Central memory CD8-positive, alpha-beta T cell (primary cell): ENCODE data around the gene TIMM50.
"Not testable (repeated sequence)": the region's sequence is repeated elsewhere in the genome, so short reads cannot be mapped to it uniquely, and the experiment has no call there.

ENCODE experiments used
- ATAC-seq: fragments of 150-1000 bp; cut with Tn5 transposase; replicated peaks from 2 replicates; pipeline ENCODE4 v1.10.0; 2022; ENCODE audit warnings: mild to moderate bottlenecking, moderate FRiP score, moderate number of reproducible peaks; ENCODE audit not compliant: poor library complexity, severe bottlenecking; ENCODE audit errors: extremely low read depth
- DNase-seq, 2 donors: peaks; one replicate each; pipeline ENCODE4 v3.0.0; 2021; ENCODE audit warnings: low spot score in 2 of 2
- H3K27ac Mint-ChIP-seq: one replicate; pipeline ENCODE4 v1.8.0; 2022; ENCODE audit warnings: low read depth, mild to moderate bottlenecking, moderate library complexity, mixed read lengths
- H3K27me3 Mint-ChIP-seq: one replicate; pipeline ENCODE4 v1.8.0; 2022; ENCODE audit warnings: mixed read lengths
- H3K36me3 Mint-ChIP-seq: one replicate; pipeline ENCODE4 v1.8.0; 2022; ENCODE audit warnings: mild to moderate bottlenecking, moderate library complexity, mixed read lengths; ENCODE audit not compliant: insufficient read depth
- H3K4me1 Mint-ChIP-seq: one replicate; pipeline ENCODE4 v1.8.0; 2022; ENCODE audit warnings: mixed read lengths
- H3K4me3 Mint-ChIP-seq: one replicate; pipeline ENCODE4 v1.8.0; 2022; ENCODE audit warnings: mild to moderate bottlenecking, moderate library complexity, mixed read lengths
- H3K9me3 Mint-ChIP-seq: one replicate; pipeline ENCODE4 v1.8.0; 2022; ENCODE audit warnings: mixed read lengths

The TIMM50 gene

DNA sequence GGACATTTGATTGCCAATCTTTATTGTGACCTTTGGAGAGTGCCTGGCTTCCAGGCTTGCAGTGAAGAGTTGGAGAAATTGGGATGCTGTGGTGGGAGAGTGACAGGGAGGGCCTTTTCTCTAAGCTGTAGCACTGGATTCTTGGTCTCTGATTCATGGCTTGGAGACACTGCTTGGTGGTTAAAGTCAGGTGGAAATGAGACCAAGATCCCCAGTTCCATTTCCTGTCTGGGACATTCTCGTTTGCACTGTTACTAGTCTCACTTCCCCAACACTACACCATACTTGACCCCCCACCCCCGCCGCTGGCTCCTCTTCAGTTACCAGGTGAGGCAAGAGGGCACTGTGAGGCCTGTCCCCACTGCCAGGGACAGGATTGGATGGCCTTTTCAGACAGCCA, 32.4 kb upstream of the TIMM50 start:
- no peak for ATAC-seq
- no peak for DNase-seq
- H3K27me3 Mint-ChIP-seq = no peaks in the 10 kb centered on the region
- H3K27ac Mint-ChIP-seq = peak overlapping the region; percentile 100
- peaks cover 38% of the 10 kb centered on the region for H3K36me3 Mint-ChIP-seq
- no peaks in the 10 kb centered on the region for H3K9me3 Mint-ChIP-seq
- H3K4me1 Mint-ChIP-seq = peaks cover 80% of the 10 kb centered on the region
- H3K4me3 Mint-ChIP-seq = peak overlapping the region; percentile 98

DNA sequence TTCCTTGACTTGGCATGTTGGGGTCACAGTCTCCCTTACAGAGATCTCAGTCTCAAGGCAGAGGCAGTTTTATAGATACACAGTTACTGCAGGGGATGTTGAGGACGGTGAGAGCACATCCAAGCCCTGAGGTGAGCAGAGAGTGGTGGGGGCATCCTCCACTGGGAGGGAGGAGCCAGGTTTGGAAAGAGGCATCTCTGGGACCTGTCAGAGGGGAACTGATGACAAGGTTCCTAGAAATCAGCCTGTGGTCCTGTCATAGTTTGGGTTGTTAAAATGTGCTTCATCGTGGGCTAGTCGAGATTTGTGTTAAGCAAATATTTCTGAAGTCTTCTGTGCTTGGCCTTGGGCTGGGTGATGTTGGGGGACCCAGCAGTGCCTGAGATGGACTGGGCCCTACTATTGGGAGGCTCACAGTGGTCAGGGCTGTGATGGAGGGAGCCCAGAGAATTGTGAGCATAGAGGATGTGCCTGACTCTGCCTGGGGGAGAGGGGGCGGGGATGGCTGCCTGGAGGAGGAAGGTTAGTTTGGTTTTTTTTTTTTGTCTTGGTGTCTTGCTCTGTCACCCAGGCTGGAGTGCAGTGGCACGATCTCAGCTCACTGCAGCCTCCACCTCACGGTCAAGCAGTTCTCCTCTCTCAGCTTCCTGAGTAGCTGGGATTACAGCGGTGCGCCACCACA, 31.4 kb upstream of the TIMM50 start:
- H3K36me3 Mint-ChIP-seq = peaks cover 45% of the 10 kb centered on the region
- H3K27ac Mint-ChIP-seq = peak overlapping the region; percentile 100
- peak overlapping the region; percentile 98 for H3K4me3 Mint-ChIP-seq
- ATAC-seq (no peak), DNase-seq (no peak)
- H3K9me3 Mint-ChIP-seq = no peaks in the 10 kb centered on the region
- H3K4me1 Mint-ChIP-seq = peaks cover 81% of the 10 kb centered on the region
- H3K27me3 Mint-ChIP-seq = no peaks in the 10 kb centered on the region

DNA sequence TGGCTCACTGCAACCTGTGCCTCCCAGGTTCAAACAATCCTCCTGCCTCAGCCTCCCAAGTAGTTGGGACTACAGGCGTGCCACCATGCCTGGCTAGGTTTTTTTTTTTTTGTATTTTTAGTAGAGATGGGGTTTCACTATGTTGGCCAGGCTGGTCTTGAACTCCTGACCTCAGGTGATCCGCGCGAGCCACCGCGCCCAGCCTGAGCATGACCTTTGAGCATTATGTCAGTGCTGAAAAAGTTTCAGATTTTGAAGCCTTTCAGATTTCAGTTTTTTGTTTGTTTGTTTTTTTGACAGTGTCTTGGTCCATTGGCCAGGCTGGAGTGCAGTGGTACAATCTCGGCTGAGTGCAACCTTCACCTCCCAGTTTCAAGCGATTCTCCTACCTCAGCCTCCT, 29.4 kb upstream of the TIMM50 start:
- Mint-ChIP-seq H3K4me1 (peaks cover 71% of the 10 kb centered on the region), H3K36me3 (peaks cover 43% of the 10 kb centered on the region), H3K27ac (peak overlapping the region; percentile 30)
- not testable (repeated sequence) for DNase-seq, H3K4me3 Mint-ChIP-seq, H3K9me3 Mint-ChIP-seq, ATAC-seq, H3K27me3 Mint-ChIP-seq

DNA sequence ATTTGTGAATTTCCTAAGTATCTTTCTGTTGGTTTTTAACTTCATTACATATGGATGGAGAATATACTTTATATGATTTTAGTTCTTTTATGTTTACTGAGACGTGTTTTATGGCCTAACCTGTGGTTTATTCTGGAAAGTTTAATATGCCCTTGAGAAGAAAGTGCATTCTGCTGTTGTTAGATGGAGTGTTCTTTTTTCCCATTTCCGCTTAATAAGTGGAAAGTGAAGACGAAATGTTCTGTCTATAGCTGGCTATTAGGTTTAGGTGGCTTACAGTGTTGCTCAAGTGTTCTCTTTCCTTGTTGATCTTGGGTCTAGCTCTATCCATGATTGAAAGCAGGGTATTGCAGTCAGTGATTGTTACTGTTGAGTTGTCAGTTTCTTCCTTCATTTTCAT, 17.2 kb upstream of the TIMM50 start:
- Mint-ChIP-seq H3K4me1 (peaks cover 15% of the 10 kb centered on the region), H3K4me3 (no peak overlapping the region), H3K9me3 (no peaks in the 10 kb centered on the region), H3K27me3 (no peaks in the 10 kb centered on the region), H3K36me3 (peaks cover 69% of the 10 kb centered on the region), H3K27ac (no peak overlapping the region)
- DNase-seq = no peak
- ATAC-seq = no peak

DNA sequence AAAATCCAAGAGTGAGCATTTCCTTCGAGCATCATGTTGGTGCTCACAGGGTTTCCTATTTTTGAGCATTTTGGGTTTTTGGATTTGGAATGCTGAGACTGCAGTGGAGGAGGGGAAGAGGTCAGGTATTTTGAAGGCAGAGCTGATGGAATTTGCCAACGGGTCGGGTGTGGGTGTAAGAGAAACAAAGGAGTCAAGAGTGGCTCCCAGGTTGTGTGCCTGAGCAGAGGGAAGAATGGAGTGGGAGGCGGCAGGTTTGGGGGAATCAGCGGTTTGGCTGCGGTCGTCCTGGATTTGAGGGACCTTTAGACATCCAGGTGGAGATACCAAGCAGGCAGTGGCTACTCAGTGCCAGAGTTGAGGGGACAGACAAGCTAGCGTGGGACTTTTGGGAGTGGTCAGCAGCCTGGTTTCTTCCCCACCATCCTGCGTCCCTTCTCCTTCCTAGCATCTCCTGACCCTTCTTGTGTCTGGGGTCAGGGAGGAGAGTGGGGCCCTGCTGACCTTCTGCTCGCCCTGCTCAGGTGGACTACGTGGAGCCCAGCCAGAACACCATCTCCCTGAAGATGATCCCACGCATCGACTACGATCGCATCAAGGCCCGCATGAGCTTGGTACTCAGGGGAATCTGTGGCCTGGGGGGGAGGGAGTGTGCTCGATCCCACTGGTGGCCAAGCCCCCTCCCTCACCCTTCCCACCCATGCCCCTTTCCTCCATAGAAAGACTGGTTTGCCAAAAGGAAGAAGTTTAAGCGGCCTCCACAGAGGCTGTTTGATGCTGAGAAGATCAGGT, 14.5 kb upstream of the TIMM50 start:
- Mint-ChIP-seq H3K27ac (peak overlapping the region; percentile 77), H3K4me3 (no peak overlapping the region), H3K36me3 (peaks cover 72% of the 10 kb centered on the region), H3K9me3 (no peaks in the 10 kb centered on the region), H3K27me3 (no peaks in the 10 kb centered on the region), H3K4me1 (peaks cover 12% of the 10 kb centered on the region)
- ATAC-seq (no peak), DNase-seq (no peak)

DNA sequence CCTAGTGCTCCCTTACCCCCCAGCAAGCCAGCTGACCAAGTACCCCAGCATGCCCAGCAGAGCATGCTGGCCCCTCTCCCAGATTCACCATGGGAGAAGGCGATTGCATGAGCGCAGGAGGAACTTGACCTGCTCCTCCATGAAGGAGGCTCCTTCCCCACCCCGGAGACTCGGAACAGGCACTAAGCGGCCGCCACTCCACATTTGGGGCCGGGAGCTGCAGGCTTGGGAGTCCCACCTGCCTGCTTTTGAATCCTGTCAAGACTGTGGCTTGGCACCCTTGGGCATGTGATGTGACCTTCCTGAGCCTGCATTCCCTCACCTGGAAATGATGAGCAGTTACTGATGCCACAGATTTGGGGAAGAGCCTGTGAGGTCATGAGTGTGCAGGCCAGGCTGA, 12.7 kb upstream of the TIMM50 start:
- no peak for DNase-seq
- H3K4me3 Mint-ChIP-seq = no peak overlapping the region
- no peaks in the 10 kb centered on the region for H3K9me3 Mint-ChIP-seq

DNA sequence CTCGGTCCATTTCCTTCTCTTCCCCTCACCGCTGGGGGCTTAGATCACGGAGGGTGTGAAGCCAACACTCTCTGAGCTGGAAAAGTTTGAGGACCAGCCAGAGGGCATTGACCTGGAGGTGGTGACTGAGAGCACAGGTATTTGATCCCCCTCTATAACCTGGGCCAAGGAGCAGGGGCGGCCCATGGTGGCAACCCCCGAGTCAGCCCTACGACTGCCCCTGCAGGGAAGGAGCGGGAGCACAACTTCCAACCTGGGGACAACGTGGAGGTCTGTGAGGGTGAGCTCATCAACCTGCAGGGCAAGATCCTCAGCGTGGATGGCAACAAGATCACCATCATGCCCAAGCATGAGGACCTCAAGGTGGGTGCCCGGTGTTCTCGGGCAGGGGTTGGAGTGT, 11.6 kb upstream of the TIMM50 start:
- DNase-seq = no peak
- Mint-ChIP-seq H3K27me3 (no peaks in the 10 kb centered on the region), H3K9me3 (no peaks in the 10 kb centered on the region), H3K4me1 (peaks cover 22% of the 10 kb centered on the region), H3K27ac (peak overlapping the region; percentile 83), H3K4me3 (no peak overlapping the region), H3K36me3 (peaks cover 66% of the 10 kb centered on the region)
- no peak for ATAC-seq

More for the DNA sequence above, 12.7 kb upstream of the TIMM50 start:
- Mint-ChIP-seq H3K27me3 (no peaks in the 10 kb centered on the region), H3K27ac (no peak overlapping the region), H3K4me1 (peaks cover 22% of the 10 kb centered on the region), H3K36me3 (peaks cover 73% of the 10 kb centered on the region)
- no peak for ATAC-seq

DNA sequence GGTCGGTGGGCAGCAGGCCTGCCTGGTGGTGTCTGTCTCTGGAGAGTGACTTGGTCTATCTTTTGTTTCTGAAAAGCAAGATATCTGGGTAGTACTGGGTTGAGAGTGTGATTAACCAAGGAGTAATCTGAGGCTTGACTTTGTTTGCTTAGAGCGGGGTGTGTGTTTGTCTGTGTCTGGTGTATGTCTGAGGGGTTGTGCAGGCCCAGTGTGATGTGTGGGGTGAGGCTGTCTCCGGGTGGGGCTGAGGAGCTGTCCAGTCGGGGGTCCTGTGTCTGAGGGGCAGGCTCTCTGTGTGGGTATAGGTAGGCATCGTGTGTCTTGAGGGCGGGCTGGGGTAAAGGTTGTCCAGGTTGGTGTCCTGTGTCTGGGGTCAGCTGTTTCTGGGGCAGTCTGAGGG, 11.1 kb upstream of the TIMM50 start:
- Mint-ChIP-seq H3K27ac (peak overlapping the region; percentile 83), H3K4me3 (peak overlapping the region; percentile 7), H3K27me3 (no peaks in the 10 kb centered on the region), H3K4me1 (peaks cover 27% of the 10 kb centered on the region), H3K9me3 (no peaks in the 10 kb centered on the region), H3K36me3 (peaks cover 65% of the 10 kb centered on the region)
- ATAC-seq (no peak), DNase-seq (no peak)

DNA sequence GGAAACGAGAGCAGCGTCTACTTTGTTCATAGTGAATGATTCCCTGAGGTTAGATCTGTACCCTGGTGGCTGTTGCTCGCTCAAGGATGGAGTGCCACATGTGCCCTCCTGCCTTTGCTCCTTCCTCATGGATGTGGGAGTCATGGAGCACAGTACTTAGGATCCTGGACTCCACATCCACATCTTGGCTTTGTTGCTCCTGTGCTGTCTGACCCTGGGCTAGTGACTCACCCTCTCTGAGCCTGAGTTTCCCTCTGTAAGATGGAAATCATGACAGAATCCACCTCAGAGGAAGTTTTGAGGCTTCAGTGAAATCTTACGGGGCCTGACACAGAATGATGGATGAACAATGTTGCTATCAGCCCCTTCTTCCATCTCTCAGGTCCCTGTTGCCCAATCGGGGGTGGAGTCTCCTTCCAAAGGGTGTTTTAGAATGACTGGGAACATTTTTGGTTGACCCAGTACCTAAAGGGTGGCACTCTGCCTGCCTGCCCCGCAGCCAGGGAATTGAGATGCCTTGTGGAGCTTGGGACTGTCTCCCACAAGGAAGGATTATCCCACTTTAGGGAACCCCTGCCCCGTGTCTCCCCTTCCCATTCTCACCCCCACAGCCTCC, 9.8 kb upstream of the TIMM50 start:
- ATAC-seq (no peak), DNase-seq (no peak)
- H3K27ac Mint-ChIP-seq = peak overlapping the region; percentile 83
- H3K27me3 Mint-ChIP-seq = no peaks in the 10 kb centered on the region
- peaks cover 26% of the 10 kb centered on the region for H3K4me1 Mint-ChIP-seq
- H3K9me3 Mint-ChIP-seq = no peaks in the 10 kb centered on the region
- peaks cover 60% of the 10 kb centered on the region for H3K36me3 Mint-ChIP-seq
- no peak overlapping the region for H3K4me3 Mint-ChIP-seq

DNA sequence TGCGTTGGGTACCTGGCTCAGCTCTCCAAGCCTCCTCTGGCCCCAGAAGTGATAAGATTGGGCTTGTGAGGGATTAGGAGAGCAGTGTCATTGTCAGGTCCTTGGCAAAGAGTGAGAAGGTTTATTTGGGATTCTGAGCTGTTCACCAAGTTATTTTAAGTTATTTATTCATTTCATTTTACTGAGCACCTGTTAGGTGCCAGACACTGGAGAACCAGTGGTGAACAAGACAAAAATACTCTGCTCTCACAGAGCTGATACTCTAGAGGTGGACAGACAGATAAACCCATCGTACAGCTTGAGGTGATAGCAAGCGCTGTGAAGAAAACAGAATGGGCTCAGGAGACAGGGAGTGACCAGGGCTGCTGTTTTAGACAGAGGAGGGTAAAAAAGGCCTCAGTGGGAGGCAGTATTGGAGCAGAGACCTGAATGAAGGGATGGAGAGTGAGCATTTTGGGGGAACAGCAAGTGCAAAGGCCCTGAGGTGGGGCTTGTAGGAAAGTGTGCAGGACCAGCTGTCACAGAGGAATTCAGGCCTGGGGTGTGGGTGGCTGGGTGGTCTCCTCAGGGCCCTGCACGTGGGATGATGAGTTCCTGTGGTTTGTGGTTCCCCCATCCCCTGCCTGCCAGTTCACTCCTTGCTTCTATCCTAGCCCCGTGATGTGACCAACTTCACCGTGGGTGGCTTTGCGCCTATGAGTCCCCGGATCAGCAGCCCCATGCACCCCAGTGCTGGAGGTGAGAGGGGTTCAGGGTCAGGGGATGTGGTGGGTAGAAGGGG, 8.7 kb upstream of the TIMM50 start:
- Mint-ChIP-seq H3K9me3 (no peaks in the 10 kb centered on the region), H3K36me3 (peaks cover 54% of the 10 kb centered on the region), H3K4me1 (peaks cover 23% of the 10 kb centered on the region), H3K4me3 (peak overlapping the region; percentile 18), H3K27me3 (no peaks in the 10 kb centered on the region), H3K27ac (peak overlapping the region; percentile 61)
- ATAC-seq (no peak), DNase-seq (no peak)

DNA sequence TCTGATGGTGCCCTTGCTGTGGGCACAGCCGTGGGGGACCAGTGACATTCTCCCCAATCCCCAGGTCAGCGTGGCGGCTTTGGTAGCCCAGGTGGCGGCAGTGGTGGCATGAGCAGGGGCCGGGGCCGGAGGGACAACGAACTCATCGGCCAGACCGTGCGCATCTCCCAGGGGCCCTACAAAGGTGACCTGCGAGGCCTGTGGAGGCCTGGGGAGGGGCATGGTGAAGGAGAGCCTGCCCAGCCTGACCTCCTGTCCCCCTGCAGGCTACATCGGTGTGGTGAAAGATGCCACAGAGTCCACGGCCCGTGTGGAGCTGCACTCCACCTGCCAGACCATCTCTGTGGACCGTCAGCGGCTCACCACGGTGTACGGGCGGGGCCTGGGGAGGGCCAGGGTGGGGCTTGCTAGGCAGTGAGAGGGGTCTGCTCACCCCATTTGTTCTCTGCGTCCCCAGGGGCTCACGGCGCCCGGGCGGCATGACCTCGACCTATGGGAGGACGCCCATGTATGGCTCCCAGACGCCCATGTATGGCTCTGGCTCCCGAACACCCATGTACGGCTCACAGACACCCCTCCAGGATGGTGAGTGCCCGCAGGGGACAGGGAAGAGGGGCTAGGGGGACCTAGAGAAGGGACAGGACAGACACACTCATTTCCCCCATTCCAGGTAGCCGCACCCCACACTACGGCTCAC, 7.7 kb upstream of the TIMM50 start:
- peaks cover 49% of the 10 kb centered on the region for H3K36me3 Mint-ChIP-seq
- H3K9me3 Mint-ChIP-seq = no peaks in the 10 kb centered on the region
- no peak for DNase-seq
- peaks cover 23% of the 10 kb centered on the region for H3K4me1 Mint-ChIP-seq
- no peak for ATAC-seq
- H3K4me3 Mint-ChIP-seq = no peak overlapping the region
- no peak overlapping the region for H3K27ac Mint-ChIP-seq
- no peaks in the 10 kb centered on the region for H3K27me3 Mint-ChIP-seq

DNA sequence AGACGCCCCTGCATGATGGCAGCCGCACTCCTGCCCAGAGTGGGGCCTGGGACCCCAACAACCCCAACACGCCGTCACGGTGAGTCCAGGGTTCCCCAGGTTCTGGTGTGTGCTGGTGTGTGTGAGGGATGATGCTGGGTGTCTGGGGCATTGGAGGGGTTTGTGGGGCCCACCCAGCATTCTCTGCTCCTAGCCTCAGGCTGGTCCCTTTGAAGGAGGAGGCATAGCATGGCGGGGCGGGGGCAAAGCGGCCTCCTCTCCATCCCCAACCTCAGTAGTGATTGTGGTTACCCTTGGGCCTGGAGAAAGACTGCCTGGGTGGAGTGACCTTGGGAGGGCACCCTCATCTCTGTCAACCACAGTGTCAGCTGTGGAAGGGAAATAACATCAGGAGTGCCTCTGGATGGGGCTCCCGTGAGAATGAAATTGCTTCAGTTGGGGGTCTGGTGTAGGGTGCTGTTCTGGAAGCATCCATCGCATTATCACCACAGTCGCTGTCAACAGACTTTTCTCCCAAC, 7.1 kb upstream of the TIMM50 start:
- peaks cover 23% of the 10 kb centered on the region for H3K4me1 Mint-ChIP-seq
- no peak overlapping the region for H3K4me3 Mint-ChIP-seq
- ATAC-seq = no peak
- H3K27ac Mint-ChIP-seq = no peak overlapping the region
- DNase-seq = no peak
- no peaks in the 10 kb centered on the region for H3K9me3 Mint-ChIP-seq
- no peaks in the 10 kb centered on the region for H3K27me3 Mint-ChIP-seq
- H3K36me3 Mint-ChIP-seq = peaks cover 46% of the 10 kb centered on the region
